ELR (cell line): ENCODE measurements around the gene C19orf85.
"Not testable (repeated sequence)": the region's sequence is repeated elsewhere in the genome, so short reads cannot be mapped to it uniquely, and the experiment has no call there.

ENCODE experiments used
- DNase-seq: peaks from one replicate; pipeline ENCODE4 v3.0.0-alpha.2; 2015; ENCODE audit warnings: low read depth

Gene C19orf85

DNA sequence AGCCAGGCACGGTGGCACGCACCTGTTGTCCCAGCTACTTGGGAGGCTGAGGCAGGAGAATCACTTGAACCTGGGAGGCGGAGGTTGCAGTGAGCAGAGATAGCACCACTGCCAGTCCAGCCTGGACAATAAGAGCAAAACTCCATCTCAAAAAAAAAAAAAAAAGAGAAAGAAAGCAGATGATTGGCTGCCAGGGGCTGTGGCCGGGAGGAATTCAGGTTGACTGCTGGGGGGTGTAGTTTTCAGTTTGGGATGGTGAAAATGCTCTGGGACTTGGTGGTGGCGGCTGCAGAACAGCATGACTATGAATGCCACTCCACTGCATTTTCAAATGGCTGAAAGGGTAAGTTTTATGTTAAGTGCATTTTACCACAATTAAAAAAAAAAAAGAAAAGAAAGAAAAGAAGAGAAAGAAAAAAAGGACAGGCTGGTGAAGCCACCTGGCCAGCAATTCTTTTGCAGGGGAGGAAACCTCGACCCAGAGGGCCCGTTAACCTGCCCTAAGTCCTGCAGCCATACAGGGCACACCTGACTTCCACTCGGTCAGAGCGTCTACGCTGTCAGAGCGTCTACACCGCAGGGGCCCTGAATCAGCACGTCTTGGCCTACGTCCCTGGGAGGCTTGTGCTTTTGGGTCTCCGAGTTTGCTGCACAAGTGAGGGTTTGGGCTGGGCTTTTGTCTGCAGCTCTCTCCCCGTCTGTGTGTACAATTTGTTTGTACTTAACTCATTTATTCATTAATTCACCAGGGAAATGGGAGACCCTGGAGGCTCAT is 6.7 kb downstream of the C19orf85 start:
- no peak for DNase-seq

- no peak for DNase-seq
Observed at GRCh38 chr19:55456347-55456746, 8.2 kb downstream of the C19orf85 start.

DNA sequence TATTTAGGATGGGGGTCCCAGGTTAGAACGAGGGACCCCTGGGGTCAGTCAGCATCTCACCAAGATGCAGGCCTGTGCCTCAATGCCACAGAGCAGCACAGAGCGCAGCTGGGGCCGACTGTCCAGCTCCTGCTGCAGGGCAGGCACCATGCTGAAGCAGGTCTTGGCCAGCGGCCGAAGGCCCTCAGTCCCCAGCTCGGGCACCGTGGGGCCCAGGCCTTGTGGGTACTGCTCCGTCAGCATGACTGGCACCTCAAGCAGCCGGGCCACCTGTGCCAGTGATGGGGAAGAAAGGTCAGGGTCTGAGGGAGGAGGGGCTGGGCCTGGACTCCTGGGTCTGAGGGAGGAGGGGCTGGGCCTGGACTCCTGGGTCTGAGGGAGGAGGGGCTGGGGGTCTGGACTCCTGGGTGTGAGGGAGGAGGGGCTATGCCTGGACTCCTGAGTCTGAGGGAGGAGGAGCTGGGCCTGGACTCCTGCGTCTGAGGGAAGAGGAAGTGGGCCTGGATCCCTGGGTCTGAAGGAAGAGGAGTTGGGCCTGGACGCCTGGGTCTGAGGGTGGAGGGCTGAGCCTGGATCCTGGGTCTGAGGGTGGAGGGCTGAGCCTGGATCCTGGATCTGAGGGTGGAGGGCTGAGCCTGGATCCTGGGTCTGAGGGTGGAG is 8.8 kb downstream of the C19orf85 start:
- DNase-seq = no peak

DNA sequence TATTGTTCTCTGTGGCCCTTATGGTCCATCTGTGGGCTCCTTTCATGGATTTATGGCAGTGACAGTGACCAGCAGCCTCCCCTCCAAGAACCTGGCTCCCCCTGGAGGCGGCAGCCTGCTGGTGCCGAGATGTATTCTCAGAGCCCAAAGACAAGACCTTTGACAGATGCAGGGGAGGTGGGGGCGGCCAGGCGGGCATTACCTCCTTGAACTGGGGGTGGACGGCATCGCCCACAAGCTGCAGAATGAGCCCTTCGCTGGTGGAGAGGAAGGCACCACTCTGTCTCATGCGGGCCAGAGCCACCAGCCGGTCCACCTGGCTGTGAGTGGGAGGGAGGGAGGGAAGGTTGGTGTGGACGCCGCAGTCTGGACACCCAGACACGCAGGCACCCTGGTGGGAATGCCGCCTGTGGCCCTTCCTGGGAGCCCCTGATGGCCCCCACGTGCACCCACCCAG is 9.7 kb downstream of the C19orf85 start:
- DNase-seq = peak; percentile 66

DNA sequence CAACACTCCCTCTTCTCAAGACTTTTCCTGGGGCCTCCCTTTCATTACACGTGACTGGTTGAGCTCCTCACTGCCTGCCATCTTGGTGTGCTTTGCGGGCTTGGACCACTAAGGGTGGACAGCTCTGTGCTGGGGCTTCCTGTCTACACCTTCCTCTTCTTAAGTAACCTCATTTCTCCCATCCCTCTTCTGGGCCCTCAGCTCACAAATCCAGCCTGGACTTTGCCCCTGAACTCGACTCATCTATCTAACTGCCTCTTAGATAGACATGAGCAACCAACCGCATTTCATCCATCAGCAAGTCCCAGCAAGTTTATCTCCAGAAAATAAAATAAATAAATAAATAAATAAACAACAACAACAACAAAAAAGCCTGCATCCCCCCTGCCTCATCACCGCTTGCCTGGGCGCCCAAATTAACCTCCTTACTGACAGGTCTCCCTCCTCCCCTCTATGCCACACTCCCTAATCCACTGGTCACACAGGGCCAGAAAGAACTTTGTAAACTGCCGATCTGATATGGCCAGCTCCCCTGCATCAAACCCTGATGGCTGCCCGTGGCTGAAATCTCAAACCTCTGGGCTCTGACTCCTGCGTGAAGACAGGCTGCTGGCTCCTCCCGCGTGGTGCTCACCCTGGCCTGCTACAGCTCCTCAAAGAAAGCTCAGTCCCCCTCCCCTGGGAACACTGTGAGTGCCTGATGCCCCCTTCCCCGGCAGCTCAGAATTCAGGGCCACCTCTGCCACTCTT is 10.9 kb downstream of the C19orf85 start:
- DNase-seq = no peak

- DNase-seq = peak; percentile 65
Observed at GRCh38 chr19:55452749-55453346, 11.7 kb downstream of the C19orf85 start.

GRCh38 chr19:55451965-55452748 is 12.4 kb downstream of the C19orf85 start:
- no peak for DNase-seq

- no peak for DNase-seq
Observed at GRCh38 chr19:55451163-55451964, 13.2 kb downstream of the C19orf85 start.

GRCh38 chr19:55449469-55449868 is 15.1 kb downstream of the C19orf85 start:
- DNase-seq = no peak

- not testable (repeated sequence) for DNase-seq
Observed at GRCh38 chr19:55448175-55448490, 16.4 kb downstream of the C19orf85 start.

DNA sequence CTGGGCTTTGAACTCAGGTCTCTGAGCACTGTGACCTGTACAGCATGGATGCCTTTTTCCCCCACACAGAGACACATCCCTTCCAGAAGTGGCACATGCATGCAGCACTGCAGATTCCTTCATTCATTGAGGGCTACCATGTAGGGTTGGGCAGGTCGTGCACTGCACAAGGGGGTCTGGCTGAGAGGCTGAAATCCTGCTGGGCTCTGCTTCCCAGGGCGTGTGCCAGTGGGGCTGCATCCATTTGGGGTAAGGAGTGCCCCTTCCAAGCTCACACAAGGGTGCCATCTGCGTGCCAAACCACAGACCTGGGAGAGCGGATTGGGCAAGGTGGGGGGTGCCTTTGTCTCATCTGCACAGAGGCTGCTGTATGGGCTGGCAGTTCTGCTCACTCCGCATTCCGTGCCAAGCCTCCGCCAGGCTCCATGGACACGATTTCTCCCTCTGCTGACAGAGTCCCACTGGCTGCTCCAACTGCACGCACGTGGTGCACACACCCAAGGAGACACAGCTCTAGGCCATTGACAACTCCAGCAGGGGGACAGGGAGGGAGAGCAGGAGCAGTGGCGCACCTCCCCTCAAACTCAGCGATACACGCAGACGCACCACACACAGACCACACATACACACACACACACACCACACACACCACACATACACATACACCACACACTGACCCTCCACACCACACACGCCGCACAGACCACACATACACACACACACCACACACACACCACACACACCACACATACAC is 17.0 kb downstream of the C19orf85 start:
- DNase-seq = peak; percentile 61

GRCh38 chr19:55446060-55446459 is 18.5 kb downstream of the C19orf85 start:
- no peak for DNase-seq

GRCh38 chr19:55444646-55445045 is 19.9 kb downstream of the C19orf85 start:
- no peak for DNase-seq

DNA sequence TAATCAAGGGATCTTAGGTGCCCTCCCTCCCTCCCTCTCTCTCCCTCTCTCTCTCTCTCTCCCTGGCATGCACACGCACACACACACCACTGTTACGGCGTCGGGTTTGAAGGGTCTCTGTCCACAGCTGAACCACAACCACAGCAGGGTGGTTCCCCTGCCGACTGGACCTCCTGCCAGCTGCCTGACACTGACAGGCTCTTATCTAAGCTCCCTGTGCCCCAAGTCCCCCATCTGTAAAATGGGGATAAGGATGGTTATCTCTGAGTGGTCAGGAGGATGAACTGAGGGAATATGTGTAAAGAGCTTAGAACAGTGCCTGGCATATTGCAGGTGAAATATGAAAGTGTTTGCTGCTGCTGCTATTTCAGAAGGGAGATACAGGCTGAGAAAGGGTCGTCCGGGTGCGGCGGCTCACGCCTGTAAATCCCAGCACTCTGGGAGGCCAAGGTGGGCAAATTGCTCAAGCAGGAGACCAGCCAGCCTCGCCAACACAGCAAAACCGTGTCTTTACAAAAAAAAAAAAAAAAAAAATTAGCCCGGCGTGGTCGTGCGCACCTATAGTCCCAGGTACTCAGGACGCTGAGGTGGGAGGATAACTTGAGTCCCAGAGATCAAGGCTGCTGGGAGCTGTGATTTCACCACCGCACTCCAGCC is 20.6 kb downstream of the C19orf85 start:
- DNase-seq = no peak

GRCh38 chr19:55443045-55443823 is 21.3 kb downstream of the C19orf85 start, which contains the start of gene SHISA7:
Gene SHISA7, minus strand, starts transcription at chr19:55443300. Its CDS starts 437 bp downstream, at chr19:55442863.
- DNase-seq = no peak

- DNase-seq = no peak
Observed at GRCh38 chr19:55442372-55442961, 22.1 kb downstream of the C19orf85 start.

DNA sequence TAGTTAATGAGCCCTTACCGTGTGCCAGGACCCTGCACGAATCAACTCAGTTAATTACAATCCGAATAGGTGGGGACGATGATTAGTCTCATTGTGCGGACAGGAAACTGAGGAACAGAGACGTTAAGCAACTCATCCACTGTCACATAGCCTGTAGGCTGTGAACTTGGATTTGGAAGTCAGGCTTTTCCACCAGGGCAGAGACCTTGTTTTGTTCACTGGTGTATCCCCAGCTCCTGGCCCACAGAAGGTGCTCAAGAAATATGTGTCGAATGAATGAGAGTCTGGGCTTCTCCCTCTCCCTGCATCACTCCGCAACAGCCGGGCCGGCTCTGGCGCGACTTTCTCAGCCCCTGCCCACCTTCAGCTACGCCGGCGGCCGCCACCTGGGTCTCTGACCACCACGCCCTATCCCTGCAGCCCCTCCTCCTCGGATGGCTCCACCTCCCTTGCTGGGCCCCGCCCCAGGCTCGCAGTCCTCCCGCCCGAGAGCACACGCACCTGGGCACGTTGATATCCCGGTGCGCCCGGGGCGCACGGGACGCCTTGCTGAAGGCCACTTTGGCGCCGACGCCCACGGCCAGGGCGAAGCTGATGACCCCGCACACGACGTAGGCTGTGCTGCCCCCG is 22.7 kb downstream of the C19orf85 start:
- DNase-seq = no peak

GRCh38 chr19:55441319-55441691 is 23.2 kb downstream of the C19orf85 start:
- DNase-seq = no peak
